ENCODE data around the gene LRRC2. TPM values are rescaled to one million over a fixed set of nuclear protein-coding genes. Genes with fewer than 3 reads are reported as not detected.

The LRRC2 gene
- total and polyA plus RNA-seq, 9 donors = 3.9 to 9.3 (median 6.2) TPM

GRCh38 chr3:46503200-46503874 is 62.8 kb downstream of the LRRC2 start:
- Histone ChIP-seq H3K4me3 (no peak overlapping the region), H3K36me3 (no peaks in the 10 kb centered on the region), H3K9me3 (no peaks in the 10 kb centered on the region), H3K4me1 (ENCODE audit: insufficient read depth) (no peaks in the 10 kb centered on the region), H3K27me3 (no peaks in the 10 kb centered on the region), H3K27ac (no peak overlapping the region)
- WGBS, 3 donors = 55 to 66% (median 57%) methylated on average over 7 of the region's 7 CpGs
- TF ChIP-seq CTCF (IDR thresholded peaks at IDR 0.05) = no peak
- no peak for TF ChIP-seq EP300 (IDR thresholded peaks at IDR 0.05)
- no peak for TF ChIP-seq POLR2A (IDR thresholded peaks at IDR 0.05)
- intact Hi-C loops (cut with DNase I) = no loop called here
- DNase-seq = no peak

- no peaks in the 10 kb centered on the region for H3K27me3 ChIP-seq
- no peak for TF ChIP-seq CTCF (IDR thresholded peaks at IDR 0.05)
- TF ChIP-seq POLR2A (IDR thresholded peaks at IDR 0.05) = no peak
- no peak for TF ChIP-seq EP300 (IDR thresholded peaks at IDR 0.05)
- H3K4me1 ChIP-seq (ENCODE audit: insufficient read depth) = no peaks in the 10 kb centered on the region
- intact Hi-C loops (cut with DNase I) = no loop called here
- no peak overlapping the region for H3K27ac ChIP-seq
- H3K36me3 ChIP-seq = no peaks in the 10 kb centered on the region
- no peaks in the 10 kb centered on the region for H3K9me3 ChIP-seq
- no peak for DNase-seq
- H3K4me3 ChIP-seq = no peak overlapping the region
- WGBS, 3 donors = 71 to 79% (median 78%) methylated on average over 4 of the region's 4 CpGs
These were observed 64.4 kb downstream of the LRRC2 start for GRCh38 chr3:46501702-46502101.

GRCh38 chr3:46500656-46501635 is 65.2 kb downstream of the LRRC2 start:
- 61 to 69% (median 64%) methylated on average over 5 of the region's 5 CpGs for WGBS, 3 donors
- intact Hi-C loops (cut with DNase I) = no loop called here
- H3K9me3 ChIP-seq = no peaks in the 10 kb centered on the region
- no peak overlapping the region for H3K4me3 ChIP-seq
- H3K27me3 ChIP-seq = no peaks in the 10 kb centered on the region
- H3K36me3 ChIP-seq = no peaks in the 10 kb centered on the region
- no peak for DNase-seq
- H3K27ac ChIP-seq = no peak overlapping the region
- no peak for TF ChIP-seq CTCF (IDR thresholded peaks at IDR 0.05)
- TF ChIP-seq POLR2A (IDR thresholded peaks at IDR 0.05) = no peak
- no peak for TF ChIP-seq EP300 (IDR thresholded peaks at IDR 0.05)
- H3K4me1 ChIP-seq (ENCODE audit: insufficient read depth) = no peaks in the 10 kb centered on the region

- WGBS, 3 donors = 34 to 36% (median 34%) methylated on average over 6 of the region's 6 CpGs
- Histone ChIP-seq H3K27me3 (no peaks in the 10 kb centered on the region), H3K4me3 (no peak overlapping the region), H3K9me3 (no peaks in the 10 kb centered on the region), H3K27ac (no peak overlapping the region), H3K36me3 (no peaks in the 10 kb centered on the region), H3K4me1 (ENCODE audit: insufficient read depth) (no peaks in the 10 kb centered on the region)
- intact Hi-C loops (cut with DNase I) = no loop called here
- no peak for DNase-seq
- TF ChIP-seq CTCF (IDR thresholded peaks at IDR 0.05) = no peak
- no peak for TF ChIP-seq EP300 (IDR thresholded peaks at IDR 0.05)
- TF ChIP-seq POLR2A (IDR thresholded peaks at IDR 0.05) = no peak
These were observed 67.1 kb downstream of the LRRC2 start for GRCh38 chr3:46498916-46499519.
